Medulla oblongata (tissue), 1 donor: ENCODE measurements around the gene AUTS2.

Experiments
- DNase-seq: peaks from one replicate; pipeline ENCODE4 v3.0.0-alpha.2; 2015; ENCODE audit errors: extremely low spot score

Gene AUTS2

DNA sequence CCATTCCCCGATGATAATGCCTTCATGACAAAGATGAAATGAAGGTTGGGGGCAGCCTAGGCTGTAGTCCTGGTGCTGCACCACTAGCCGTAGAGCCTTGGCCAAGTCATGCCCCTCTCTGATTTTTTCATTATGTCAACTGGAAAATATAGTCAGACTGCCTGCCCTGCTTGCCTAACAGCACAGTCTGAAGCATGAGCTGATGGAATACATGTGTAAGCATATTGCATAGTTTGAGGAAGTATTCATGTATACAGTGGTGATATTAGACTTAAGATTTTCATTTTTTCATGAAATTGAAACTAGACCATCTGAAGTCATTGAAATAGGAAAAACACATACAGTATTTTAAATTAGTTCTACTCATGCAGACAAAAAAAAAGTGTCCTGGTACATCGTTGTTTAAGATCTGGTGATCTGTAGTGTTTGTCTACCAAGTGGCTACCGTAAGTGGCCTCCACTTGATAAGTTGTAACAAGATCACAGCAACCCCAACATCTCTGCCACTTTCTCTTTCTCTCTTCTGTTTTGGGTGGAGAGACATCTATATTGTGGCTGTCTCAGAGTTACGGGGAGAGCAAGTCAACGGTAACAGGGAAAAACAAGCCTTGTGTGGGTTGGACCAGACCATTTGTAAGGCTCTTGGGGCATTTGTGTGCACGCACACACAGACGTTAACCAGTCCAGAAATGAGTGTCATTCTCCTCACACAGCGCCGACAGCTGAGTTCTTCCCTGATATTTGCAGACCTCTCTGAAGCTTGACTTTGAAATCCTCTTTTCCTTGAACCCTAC, 817.1 kb downstream of the AUTS2 start:
- no peak for DNase-seq

DNA sequence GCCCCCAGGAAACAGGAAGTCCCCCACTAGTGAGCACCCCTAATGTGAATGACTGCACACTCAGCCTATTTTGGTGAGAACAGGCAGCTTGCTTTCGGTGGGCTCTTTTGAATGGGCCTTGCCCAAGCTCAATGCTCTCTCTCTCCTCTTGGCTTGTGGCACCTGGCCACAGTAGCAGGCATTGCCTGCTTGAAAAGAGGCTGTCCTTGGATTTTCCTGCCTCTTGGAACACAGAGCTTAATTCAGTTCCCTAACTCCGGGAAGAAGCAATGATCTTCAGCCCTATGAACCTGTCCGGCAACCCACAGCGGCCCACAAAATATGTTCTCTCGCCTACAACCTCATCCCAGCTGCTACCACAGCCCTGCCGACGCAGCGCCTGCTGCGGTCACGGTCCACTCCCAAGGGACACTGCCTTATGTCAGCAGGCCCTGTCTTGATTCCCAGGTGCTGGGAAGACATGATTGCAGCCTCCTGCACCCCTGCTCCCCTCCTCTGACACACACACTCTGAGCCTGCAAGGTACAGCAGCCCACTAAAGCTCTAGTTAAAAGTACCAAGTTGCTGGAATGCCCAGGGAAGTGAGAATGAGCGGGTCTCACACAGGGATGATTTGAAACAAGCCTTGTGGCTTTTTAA, 818.2 kb downstream of the AUTS2 start:
- no peak for DNase-seq

DNA sequence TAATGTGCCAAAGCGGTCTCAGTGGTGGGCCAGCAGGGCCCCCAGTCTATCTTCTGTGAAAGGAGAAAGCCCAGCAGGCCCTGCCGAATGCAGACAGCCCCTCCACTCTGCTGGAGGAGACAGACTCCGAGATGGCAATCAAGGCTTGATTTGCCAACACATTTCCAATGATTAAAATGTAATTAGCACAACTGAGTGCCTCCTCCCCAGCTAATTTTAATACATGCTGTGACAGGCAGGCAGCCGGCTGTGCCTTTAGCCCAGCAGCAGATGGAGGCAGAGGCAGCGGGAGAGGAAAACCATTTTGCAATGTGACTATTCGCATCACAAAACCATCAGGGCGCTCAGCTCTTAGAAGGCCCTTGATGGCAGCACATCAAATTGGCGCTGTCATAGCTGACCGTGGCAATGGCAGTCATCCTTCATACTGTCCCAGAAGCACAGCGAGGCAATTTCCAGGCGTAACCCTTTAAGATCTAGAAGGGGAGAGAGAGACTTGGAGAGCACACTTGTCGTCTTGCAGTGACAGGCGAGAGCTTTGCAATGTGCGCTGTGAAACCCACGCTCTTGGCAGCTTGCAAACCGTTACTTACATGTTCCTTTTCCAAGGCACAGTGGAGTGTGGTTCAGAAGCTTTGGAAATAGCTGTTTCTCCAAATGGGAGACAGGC, 818.8 kb downstream of the AUTS2 start:
- DNase-seq = peak; percentile 69

DNA sequence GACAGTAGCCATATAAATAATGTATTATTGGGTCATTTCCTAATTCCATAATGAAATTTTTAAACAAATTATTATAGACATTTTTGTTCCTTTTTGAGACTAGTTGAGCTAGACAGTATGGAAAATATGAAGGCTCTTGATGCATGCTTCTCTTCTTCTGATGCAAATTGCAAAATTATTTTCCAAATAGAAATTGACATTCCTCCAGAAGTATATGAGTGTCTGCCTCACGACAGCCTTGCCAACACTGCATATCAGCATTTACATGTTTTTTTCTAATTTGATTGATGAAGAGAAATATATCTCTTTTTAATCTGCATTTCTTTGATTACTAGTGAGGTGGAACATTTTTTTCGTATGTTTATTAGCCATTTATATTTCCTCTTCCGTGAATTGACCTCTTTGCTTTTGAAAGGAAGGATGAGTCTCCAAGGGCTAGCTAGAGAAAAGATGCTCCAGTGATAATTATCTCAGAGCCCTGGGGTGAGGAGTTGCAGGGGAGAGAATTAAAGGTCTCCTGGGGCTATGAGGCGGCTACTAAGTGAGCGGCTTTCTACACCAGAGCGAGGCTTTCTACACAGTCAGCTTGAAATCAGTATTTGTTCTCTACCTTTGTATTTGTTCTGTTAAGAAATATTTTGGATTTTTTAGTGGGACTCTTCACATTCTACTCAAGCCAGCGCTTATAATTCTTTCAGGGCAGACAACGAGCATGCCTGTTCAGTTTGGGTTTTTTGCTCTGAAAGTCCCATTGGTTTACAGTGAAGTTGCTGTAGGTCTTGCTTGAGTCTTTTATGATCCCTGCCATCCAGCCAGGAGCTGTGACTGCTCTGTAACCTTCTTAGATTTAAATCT, 821.5 kb downstream of the AUTS2 start:
- DNase-seq = no peak

DNA sequence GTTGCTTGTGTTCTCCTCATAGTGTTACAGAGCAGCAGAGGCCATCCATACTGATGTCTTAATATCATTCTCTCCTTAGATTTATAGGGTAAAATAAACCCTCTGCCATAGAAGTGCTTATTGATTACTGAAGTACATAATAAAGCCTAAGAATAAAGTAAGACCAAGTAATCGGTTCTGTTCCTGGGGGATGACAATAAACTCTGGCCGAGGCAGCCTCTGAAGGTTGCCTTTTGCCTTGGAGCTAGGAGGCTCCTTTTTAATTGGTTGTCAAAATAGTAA, 822.0 kb downstream of the AUTS2 start:
- DNase-seq = no peak

DNA sequence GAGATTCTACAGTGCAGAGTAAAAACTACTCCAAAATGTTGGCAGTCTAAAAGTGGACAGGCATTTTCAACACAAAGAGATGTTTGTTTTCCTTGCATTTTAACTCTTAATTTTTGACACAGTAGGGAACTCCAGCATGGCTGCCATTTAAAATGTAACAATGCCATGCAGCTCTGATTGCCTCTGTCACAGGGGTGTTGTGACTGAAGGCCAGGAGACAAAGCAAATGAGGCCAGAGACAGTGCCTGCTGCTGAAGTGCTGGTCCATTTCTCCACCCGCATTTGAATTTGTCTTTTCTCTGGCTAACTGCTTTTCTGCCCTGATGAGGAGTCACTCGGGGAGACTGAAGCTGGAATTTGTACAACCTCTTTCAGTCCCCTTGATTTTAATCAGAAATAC, 823.0 kb downstream of the AUTS2 start:
- no peak for DNase-seq

DNA sequence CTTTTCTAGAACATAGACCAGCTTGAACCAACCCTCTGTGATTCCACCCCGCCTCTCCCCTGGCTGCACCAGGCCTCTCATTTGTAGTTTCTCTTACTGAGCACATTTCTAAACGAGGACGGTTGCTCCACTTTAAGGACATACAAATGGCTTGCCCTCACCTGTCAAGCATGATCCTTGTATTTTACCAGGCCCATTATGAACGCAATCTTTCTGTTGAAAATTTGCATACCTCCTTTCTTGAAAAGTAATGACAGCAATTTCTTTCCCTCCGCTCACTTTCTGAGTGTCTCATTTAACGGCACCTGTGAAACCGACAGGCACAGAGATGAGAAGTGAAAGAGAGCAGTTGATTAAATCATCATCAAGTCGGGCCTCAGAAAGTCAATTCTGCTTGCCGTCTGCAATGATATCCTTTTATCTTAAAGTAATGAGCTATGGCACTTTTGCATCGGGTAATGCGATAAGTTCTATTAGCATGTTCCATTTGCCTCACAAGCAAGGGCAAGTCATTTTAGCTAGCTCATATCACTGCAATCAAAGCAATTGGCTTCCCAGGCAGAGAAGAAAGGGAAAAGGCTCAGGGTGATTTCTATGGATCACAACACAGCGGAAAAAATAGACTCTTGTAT, 828.1 kb downstream of the AUTS2 start:
- no peak for DNase-seq

DNA sequence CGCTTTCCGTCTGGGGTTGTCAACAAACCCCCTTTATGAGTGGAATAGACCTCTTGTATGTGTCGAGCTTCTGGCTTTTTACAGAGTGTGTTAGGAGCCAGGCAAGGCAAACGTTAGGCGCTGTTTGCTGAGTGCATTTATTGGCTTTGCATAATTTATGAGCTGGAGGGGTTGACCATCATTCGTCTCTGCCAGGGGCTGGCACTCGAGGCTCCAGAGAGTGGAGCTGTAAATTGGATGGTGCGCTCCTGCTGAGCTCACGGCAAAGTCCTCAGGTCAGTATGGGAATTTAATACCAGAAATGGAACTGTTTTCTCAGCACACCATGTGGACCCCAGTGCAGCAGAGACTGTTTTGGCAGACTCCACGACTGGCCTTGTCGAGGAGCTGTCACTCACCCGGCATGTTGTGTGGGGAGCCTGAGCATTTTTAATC, 834.3 kb downstream of the AUTS2 start:
- DNase-seq = peak; percentile 18

DNA sequence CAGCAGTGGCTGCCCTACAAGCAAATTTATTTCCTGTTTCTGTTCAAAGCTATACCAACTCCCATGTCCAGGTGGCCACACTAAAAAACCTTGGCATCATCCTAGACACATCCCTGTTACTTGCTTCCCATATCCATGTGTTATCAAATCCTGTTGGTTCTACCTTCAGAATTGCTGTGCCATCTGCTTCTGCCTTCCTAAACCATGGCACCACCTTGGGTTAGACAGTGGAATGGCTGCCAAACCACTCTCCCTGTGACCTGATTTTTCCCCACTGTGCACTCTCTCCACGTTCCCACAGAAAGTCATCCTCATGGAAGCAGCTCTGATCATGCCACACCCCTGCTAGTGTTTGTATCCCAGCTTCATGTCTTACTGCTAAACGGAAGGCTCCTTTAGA, 836.1 kb downstream of the AUTS2 start:
- DNase-seq = no peak

DNA sequence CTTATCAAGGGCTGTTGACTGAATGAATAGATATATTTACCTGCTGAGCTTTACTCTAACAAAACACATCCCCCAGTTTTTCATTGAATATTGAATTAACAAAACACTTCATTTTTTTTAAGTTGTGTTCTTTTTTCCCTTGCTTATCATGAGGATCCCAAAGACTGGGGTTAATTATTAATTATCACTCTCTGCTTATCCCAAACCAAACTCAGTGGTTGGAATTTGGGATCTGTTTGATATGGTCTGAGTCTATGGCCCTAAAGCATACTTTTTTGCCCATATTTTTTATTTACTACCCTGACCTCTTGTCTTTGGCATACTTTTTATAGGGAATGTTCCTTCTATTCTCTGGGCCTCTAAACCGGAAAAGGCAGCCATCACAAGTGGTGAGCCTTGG, 836.5 kb downstream of the AUTS2 start:
- DNase-seq = no peak

DNA sequence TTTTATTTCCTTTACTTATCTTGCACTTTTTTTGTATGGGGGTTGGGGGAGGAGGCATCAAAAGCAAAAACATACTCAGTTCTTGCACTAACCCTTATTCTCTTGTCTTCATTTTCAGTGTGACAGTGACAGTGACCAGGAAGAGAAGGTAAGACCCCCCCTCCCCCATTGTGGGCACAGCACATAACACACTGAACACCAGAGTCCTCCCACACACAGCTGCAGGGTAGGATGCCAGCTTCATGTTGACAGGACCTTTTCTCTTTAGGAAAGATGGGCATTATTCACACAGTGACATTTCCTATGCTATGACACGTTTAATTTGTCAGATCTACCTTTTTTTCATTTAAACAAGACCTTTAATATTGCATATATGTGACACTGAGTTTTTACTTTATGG, 837.4 kb downstream of the AUTS2 start:
- no peak for DNase-seq

DNA sequence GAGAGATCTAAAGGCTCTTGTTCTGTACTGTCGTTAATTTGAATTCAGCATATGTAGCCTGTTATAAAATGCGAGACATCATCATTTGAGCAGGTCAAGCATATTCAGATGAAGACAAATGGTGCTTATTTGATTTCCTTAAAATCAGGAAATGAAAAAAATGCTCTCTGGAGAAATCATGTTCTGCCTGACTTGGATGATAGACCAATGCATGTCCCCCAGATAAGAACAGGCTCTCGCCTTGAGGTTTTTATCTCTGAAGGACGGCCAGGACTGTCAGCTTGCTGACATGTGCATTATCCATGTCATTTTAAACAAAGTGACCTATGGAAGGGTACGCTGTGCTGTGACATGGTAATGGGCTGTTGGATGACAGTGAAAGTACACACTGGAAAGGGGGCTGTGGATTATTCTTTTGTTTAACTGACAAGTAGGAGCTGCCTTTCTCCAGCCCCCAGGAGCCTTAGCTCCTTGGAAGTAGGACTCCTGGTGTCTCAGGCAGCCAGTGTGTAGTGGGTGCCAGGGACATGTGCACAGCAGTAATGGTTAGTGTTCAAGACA, 838.6 kb downstream of the AUTS2 start:
- no peak for DNase-seq

DNA sequence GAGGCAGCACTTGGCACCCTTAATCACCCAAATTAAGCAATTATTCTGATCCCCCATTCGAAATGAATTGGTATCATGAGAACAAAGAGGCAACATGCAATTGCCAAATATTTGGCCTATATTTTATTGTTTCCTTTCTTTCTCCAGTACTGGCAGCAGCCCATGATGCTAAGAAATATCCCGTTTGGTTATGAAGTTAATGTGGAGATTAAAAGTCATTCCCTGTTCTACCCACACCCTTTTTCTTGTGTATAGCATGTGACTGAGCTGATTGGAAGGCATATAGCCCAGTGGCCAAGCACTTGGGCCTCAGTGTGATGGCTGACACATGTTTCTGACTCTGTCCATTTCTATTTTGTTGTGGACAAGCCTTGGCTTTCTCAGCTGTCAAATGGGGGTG, 841.4 kb downstream of the AUTS2 start:
- no peak for DNase-seq

DNA sequence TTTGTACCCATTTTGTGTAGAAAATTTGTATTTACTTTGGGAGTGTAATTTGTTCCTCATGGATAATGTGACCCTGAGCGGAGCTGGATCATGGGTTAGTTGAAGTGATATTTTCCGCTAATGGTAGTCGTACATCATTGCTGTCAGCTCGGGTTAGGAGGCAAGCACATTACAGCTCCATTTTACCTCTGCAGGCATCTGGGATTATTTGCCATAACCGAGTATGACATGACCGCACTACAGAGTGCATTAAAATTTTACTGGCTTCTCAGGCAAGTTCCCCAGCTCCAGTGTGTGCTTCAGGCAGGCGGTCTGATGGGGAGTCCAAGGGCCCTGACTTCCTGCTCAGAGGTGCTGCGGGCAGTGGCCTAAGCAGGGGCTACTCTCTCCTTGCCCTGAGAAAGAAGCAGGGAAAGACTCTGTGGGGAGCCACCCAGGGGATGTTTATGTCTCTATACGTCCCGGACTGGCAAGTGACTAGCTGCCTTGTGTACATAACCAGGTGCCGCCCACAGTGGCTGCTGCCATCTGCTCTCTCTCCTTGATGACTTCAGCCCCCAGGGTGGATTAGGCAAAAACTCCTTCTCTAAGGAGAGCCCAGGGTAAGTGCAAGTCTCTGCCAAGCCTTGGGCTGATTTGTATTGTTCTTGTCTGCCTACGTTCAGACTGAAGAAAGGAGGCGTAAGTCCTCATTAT, 848.3 kb downstream of the AUTS2 start:
- no peak for DNase-seq

DNA sequence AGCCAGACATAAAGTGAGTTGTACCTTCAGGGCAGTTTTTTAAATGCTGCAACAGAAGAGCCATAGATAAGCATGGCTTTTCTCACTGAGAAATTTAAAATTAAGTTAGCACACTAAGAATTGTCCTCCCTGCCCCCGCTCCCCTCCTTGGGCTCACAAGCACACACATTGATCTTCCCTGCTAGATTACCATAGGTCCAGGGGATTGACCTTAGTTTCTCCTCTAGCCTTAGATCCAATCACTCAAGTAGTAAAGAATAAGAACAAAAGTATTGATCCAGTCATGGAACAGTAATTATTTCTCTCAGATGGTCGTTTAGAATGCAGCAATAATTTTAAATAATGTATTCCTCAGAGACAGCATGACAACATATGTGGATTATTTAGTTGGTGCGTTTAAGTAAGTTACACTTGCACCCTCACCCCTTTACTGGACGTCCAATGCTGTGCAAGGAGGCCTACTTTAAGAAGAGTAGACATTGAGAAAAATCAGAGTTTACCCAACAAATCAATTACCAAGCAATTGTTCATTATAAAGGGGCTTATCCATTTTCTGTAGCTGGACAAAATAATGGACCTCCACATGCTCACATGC, 850.1 kb downstream of the AUTS2 start:
- DNase-seq = no peak

DNA sequence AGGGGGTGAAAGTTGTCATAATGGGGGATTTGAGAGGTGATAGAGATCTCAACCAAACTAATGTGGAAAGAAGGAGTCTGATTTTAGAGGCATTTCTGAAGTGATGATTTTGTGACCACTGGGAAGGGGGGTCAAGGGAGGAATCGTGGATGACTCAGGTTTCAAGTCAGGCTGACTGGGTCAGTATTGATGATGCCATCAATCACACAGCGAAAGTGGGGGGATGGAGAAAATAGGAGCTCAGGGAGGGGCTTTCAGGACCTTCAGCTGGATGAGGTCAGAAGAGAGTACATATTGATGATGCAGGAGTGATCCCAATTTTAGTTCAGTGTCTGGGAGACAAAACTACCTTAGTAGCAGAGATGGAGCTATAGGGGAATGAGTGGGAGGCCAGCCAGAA, 852.5 kb downstream of the AUTS2 start:
- no peak for DNase-seq

DNA sequence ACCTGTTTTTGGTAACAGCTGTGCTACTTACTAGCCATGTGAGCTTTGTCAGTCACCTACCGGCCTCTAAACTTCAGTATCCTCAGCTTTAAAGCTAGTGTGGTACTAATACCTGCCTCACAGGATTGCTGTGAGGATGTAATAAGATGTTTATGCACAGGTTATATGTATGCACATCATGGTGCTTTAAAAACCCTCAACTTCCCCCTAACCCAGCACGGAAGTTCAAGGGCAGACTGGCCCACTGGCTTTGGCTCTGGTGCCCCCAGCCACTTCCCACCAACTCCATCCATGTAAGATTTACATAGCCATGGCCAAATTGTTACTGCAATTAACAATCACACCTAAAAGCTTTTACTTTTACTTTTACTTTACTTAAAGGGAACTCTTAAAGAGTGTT, 857.6 kb downstream of the AUTS2 start:
- DNase-seq = no peak

DNA sequence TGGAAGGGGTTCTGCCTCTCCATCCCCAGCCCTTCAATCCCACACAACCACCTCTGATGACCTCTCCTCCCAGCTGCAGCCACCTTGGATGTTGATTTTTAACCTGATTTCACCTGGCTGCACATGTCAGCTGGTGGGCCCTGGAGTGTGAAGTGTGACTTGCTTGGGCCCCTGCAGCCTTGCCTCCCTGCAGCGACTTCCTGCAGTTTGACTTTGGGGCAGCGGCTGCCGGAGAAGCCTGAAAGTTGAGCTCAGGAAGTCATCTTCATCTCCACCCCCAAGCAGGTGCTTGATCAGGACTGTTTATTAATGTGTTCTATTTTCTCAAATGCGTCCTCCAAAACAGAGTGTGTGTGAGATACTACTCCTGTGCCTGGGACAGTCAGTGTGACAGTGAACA, 858.4 kb downstream of the AUTS2 start:
- DNase-seq = no peak

DNA sequence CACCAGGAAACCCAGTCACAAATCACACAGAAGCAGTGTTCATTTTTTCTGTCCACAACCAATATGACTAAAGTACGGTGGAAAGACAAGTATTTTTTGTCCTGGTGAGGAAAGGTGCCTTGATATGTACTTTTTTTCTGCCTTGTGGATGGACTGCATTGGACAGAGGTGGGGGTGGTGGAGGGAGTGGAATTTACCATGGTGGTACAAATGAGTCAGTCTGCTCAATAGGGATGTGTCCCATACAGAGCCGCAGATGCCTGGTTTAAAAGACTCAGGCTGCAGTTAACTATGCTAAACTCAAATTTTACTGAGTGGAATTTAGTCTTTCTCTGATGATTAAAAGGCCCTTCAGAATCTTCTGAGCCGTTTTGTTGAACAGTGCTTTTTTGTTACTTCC, 859.2 kb downstream of the AUTS2 start:
- no peak for DNase-seq

DNA sequence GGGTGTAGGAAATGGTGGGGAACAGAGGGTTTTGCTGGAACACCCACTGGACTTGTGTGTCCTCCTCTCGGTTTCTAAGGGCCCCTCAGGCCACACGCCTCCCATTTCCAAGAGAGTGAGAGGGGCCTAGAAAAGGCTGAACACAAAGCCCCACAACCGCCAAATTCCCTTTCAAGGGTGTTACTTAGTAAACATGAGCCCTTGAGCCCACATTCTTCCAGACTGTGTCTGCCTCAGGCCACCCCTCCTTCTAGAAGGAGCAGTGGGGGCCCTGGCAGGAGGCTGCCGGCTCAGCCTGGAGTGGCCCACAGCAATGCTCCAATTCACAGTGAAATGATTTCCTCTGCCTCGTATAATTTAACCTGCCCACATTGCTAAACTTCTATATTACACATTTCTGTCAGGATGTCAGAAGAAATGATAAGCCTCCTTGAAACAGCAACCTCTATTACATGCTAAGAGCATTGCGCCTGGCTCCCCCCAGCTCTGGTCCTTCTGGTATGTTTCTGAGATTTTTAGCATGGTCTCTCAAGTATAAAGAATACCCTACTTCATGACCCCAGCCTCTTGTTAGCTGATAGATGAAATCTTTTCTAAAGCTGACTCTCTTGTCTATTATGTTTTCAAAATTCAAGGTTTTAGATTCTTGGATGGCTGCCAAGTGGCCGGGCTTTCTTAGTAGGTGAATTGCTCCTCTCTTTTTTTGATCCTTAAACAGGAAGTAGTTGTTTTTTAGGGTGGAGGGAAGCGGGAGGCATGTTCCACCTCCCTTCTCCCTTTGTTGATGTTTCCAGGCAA, 859.8 kb downstream of the AUTS2 start:
- peak; percentile 6 for DNase-seq
